Measurements from ENCODE around the gene DHRS13.

The DHRS13 gene, protein sequence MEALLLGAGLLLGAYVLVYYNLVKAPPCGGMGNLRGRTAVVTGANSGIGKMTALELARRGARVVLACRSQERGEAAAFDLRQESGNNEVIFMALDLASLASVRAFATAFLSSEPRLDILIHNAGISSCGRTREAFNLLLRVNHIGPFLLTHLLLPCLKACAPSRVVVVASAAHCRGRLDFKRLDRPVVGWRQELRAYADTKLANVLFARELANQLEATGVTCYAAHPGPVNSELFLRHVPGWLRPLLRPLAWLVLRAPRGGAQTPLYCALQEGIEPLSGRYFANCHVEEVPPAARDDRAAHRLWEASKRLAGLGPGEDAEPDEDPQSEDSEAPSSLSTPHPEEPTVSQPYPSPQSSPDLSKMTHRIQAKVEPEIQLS

DNA sequence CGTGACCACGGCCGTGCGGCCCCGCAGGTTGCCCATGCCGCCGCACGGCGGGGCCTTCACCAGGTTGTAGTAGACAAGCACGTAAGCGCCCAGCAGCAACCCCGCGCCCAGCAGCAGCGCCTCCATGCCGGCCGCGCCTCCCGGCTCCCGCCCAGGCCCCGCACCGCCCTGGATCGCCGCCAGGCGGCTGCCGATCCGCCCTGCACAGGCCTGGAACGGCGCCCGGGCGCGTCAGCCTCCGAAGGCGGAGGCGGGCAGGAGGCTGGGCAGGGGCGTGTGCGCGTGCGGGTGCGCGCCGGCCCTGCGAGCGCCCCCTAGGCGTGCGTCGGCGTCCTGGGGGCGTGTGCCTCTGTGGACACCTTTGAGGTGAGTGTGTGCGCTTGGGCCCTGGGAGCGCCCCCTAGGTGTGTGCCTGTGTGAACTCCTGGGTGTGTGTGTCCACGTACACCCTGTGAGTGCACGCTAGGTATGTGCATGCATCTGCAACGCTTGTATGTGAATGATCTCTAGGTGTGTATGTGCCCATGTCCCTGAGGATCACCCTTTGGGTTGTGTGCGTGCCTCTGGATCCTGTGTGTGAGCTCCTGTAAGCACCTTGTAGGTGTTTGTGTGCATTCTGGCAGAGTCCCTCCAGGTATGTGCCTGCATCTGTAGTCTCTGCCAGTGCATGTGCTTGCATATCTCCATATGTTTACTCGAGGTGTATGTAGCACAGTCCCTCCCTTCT, at the start of gene DHRS13:
TSS of gene DHRS13 (minus strand) at position 261 of the 727 bp plus-strand sequence. CDS start at position 126, 135 bp downstream.
- DNase-seq (ENCODE audit: low read depth, low spot score), result no peak
- TF ChIP-seq CTCF (IDR thresholded peaks at IDR 0.05; ENCODE audit: insufficient read depth, low read length, missing control alignments), result peak; percentile 71
- ChIA-PET CTCF (interaction anchor here (0.7 to 9.3 kb wide), 29 partner anchors 8 to 178 kb away, joined by 3 to 90 read pairs (median 4); partner anchors contain the start of genes NEK8 and TLCD1), POLR2A (interaction anchor here (1.5 kb wide), 1 partner anchor 176 kb away, joined by 5 read pairs; no protein-coding TSS in a partner anchor)
- peak within 1 kb of the TSS; percentile 65 for H3K4me3 ChIP-seq (ENCODE audit: low read depth, low read length)

- no peak for TF ChIP-seq CTCF (IDR thresholded peaks at IDR 0.05; ENCODE audit: insufficient read depth, low read length, missing control alignments)
- CTCF ChIA-PET, result interaction anchor here (0.9 to 19.7 kb wide), 37 partner anchors 9 to 267 kb away, joined by 3 to 1065 read pairs (median 5); partner anchors contain the start of genes NEK8, RPL23A, SEZ6 and TLCD1
- peak; percentile 96 for DNase-seq (ENCODE audit: low read depth, low spot score)
- POLR2A ChIA-PET, result interaction anchor here (0.6 to 3.1 kb wide), 9 partner anchors 13 to 281 kb away, joined by 3 to 18 read pairs (median 5); partner anchors contain the start of genes NEK8, RPL23A and TLCD1
- H3K4me3 ChIP-seq (ENCODE audit: low read depth, low read length), result peak overlapping the region; percentile 76
Observed at GRCh38 chr17:28951991-28952975, 49.4 kb upstream of the DHRS13 start.

- ChIA-PET POLR2A (interaction anchor here (0.6 to 3.1 kb wide), 8 partner anchors 14 to 282 kb away, joined by 3 to 14 read pairs (median 4); partner anchors contain the start of genes NEK8, RPL23A and TLCD1), CTCF (interaction anchor here (0.9 to 19.7 kb wide), 9 partner anchors 12 to 268 kb away, joined by 3 to 1065 read pairs (median 16); partner anchors contain the start of genes NEK8 and TLCD1)
- peak within 1 kb of the TSS; percentile 89 for H3K4me3 ChIP-seq (ENCODE audit: low read depth, low read length)
- DNase-seq (ENCODE audit: low read depth, low spot score), result peak; percentile 100
- no peak for TF ChIP-seq CTCF (IDR thresholded peaks at IDR 0.05; ENCODE audit: insufficient read depth, low read length, missing control alignments)
Observed at GRCh38 chr17:28951428-28951990, 48.6 kb upstream of the DHRS13 start, which contains the start of gene PHF12. TSS of gene PHF12 (minus strand) at chr17:28951518. CDS start at chr17:28950960, 558 bp downstream.

DNA sequence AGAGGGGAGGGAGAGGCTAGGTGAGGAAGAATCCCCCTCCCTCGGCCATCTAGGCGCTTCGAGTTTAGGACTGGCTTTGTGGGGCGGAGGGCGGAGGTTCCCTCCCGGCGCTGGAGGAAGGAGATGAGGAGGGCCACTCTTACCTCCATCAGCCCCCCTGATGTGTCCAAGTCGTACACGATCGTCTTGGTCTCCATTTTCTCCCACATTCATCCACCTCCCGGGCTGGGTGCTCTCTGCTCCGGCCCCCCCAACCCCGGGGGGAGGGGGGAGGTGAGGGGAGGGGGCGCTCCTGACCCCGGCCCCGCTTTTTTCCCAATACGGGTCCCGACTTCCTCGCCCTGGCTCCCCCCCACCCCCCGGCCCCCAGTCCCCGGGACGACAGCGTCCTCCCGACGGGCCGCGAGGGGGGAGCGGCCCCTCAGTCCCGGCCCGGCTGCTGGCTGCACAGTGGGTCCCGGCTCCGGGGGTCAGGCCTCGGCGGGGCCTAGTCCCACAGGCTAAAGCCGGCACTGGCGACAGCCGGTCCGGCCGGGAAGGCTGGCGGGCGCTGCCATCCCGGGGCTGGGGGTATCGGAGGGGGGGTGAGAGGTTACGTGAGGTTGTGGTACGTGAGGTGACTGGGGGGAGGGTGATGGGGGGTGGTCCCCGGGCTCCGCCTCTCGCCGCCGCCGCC, 48.0 kb upstream of the DHRS13 start:
- ChIA-PET POLR2A (interaction anchor here (1.1 to 3.1 kb wide), 6 partner anchors 15 to 231 kb away, joined by 4 to 14 read pairs (median 8); partner anchors contain the start of genes NEK8, RPL23A and TLCD1), CTCF (interaction anchor here (1.2 to 19.7 kb wide), 8 partner anchors 11 to 224 kb away, joined by 3 to 1065 read pairs (median 24); partner anchors contain the start of genes NEK8 and TLCD1)
- H3K4me3 ChIP-seq (ENCODE audit: low read depth, low read length), result peak overlapping the region; percentile 89
- no peak for TF ChIP-seq CTCF (IDR thresholded peaks at IDR 0.05; ENCODE audit: insufficient read depth, low read length, missing control alignments)
- DNase-seq (ENCODE audit: low read depth, low spot score), result no peak
